Upper lobe of left lung (tissue), 6 donors: ENCODE results near the gene PDZK1IP1. TPM values are rescaled to one million over a fixed set of nuclear protein-coding genes. Genes with fewer than 3 reads are reported as not detected.

Source experiments
- ATAC-seq, 2 donors: fragments of 200-7000 bp; cut with Tn5 transposase; one replicate each; pipeline ENCODE4 v1.9.1; 2022; ENCODE audit warnings: mild to moderate bottlenecking in 2 of 2, moderate library complexity in 2 of 2; ENCODE audit not compliant: low FRiP score in 2 of 2
- DNase-seq, 2 donors: peaks; one replicate each; pipeline ENCODE4 v3.0.0-alpha.2; 2019 to 2020
- H3K27ac ChIP-seq, 4 donors: fragments of 200-600 bp; sonication (generic); one replicate each; pipeline ENCODE4 v1.5.1; 2016 to 2019
- H3K27me3 ChIP-seq, 4 donors: fragments of 200-600 bp; sonication (generic); one replicate each; pipeline ENCODE4 v1.5.1; 2017 to 2019
- H3K36me3 ChIP-seq, 4 donors: fragments of 200-600 bp; sonication (generic); one replicate each; pipeline ENCODE4 v1.5.1; 2016 to 2019
- H3K4me1 ChIP-seq, 4 donors: fragments of 200-600 bp; sonication (generic); one replicate each; pipeline ENCODE4 v1.5.1; 2018 to 2019
- H3K4me3 ChIP-seq, 4 donors: fragments of 200-600 bp; sonication (generic); one replicate each; pipeline ENCODE4 v1.5.1; 2017 to 2019; ENCODE audit warnings: mild to moderate bottlenecking in 2 of 4, moderate library complexity in 1 of 4
- H3K9me3 ChIP-seq, 4 donors: fragments of 200-600 bp; sonication (generic); one replicate each; pipeline ENCODE4 v1.5.1; 2018 to 2019
- CTCF ChIP-seq, 6 experiments: fragments of 450-650 bp in 4 of 6; fragments of 200-600 bp in 2 of 6; sonication (generic) in 2 of 6; IDR thresholded peaks; one replicate each; pipeline ENCODE4 v1.5.1; 2016 to 2019; ENCODE audit warnings: antibody characterized with exemption in 6 of 6
- EP300 ChIP-seq, 4 donors: sonication (generic); formaldehyde crosslinking; IDR thresholded peaks; one replicate each; pipeline ENCODE4 v1.5.1; 2017; ENCODE audit warnings: antibody characterized with exemption in 4 of 4, control low read depth in 2 of 4
- POLR2A ChIP-seq, 4 donors: fragments of 450-650 bp; IDR thresholded peaks; one replicate each; pipeline ENCODE4 v1.5.1; 2016 to 2017; ENCODE audit warnings: antibody characterized with exemption in 4 of 4, mild to moderate bottlenecking in 2 of 4
- POLR2AphosphoS5 ChIP-seq, 2 donors: sonication (generic); formaldehyde crosslinking; IDR thresholded peaks; one replicate each; pipeline ENCODE4 v1.5.1; 2017; ENCODE audit warnings: antibody characterized with exemption in 2 of 2
- WGBS, 2 donors: methylation state at CpG; one replicate each; pipeline ENCODE4 v1.1.5; 2017 to 2018; 5-methylcytosine and 5-hydroxymethylcytosine counted together
- total RNA-seq, 6 donors: library from RNA; depleted of rRNA in 4 of 6; stranded (reverse); fragments of >200 nt in 4 of 6; gene quantifications; one replicate each; pipeline versions ENCODE4 v1.1.0 to v1.2.1, GENCODE V29; 2016 to 2021
- donor health status: DM: no; HTN: no; CAD: no; lungs with moderate emphysema.
- donor health status: DM: no; HTN: yes; CAD: no; lungs with severe emphysema.

Gene PDZK1IP1, protein sequence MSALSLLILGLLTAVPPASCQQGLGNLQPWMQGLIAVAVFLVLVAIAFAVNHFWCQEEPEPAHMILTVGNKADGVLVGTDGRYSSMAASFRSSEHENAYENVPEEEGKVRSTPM
- 10 to 100 TPM; 17.8 to 57.6 (median 41.4) TPM for total RNA-seq

GRCh38 chr1:47189844-47190508, at the start of gene PDZK1IP1:
TSS of gene PDZK1IP1 (minus strand) at chr1:47190036. CDS start at chr1:47189932, 104 bp downstream.
- H3K4me3 ChIP-seq = peak within 1 kb of the TSS in 3 of 4 donors; percentile 6 to 43 (median 34)
- ATAC-seq (peak; percentile 85 to 89), DNase-seq (peak; percentile 81 to 94)
- 28 to 49% methylated on average over 14 to 16 of the region's 16 CpGs for WGBS, 2 donors
- H3K4me1 ChIP-seq = peaks cover 32 to 39% (median 35%) of the 10 kb centered on the region in 4 donors
- H3K36me3 ChIP-seq = no peaks in the 10 kb centered on the region
- peak within 1 kb of the TSS; percentile 82 to 86 (median 83) for H3K27ac ChIP-seq
- H3K27me3 ChIP-seq = no peaks in the 10 kb centered on the region
- TF ChIP-seq EP300 (IDR thresholded peaks at IDR 0.05) (peak in 1 of 4 donors; percentile 60), CTCF (IDR thresholded peaks at IDR 0.05) (no peak), POLR2AphosphoS5 (IDR thresholded peaks at IDR 0.05) (peak; percentile 44 to 64), POLR2A (IDR thresholded peaks at IDR 0.05) (peak in 2 of 4 donors; percentile 44 to 63)
- no peaks in the 10 kb centered on the region for H3K9me3 ChIP-seq

DNA sequence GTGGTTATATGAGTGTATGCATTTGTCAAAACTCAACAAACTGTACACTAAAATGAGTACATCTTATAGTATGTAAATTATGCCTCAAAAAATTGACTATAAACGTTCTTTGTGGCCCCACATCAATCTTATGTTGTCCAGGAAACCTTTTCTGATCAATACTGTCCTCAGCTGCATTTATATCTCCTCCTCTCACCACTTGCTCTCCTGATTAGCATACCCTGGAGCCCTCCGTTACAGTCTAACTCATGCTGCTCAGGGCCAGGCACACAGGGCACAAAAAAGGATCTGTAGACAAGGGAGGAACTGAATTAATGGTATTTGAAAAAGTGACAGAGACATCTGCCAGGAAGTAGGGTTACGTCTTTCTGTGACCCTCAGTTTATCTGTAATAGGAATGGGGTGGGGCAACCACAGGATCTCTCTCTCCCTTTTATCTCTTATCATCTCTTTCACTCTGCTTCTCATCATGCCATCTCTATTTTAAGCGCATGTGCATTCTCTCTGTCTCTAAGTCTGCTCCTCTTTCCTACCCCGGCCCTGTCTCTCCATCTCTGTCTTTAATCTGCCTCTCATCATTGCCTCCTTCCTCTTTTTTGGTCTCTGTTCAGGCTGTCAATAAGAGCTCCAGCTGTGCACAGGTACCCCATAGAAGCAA, 49.2 kb upstream of the PDZK1IP1 start:
- TF ChIP-seq EP300 (IDR thresholded peaks at IDR 0.05) (no peak), POLR2A (IDR thresholded peaks at IDR 0.05) (no peak), CTCF (IDR thresholded peaks at IDR 0.05) (no peak), POLR2AphosphoS5 (IDR thresholded peaks at IDR 0.05) (no peak)
- H3K4me1 ChIP-seq = peaks cover 17 to 32% (median 26%) of the 10 kb centered on the region in 4 donors
- no peak for DNase-seq
- peaks cover 0 to 5% (median 0%) of the 10 kb centered on the region in 4 donors for H3K27me3 ChIP-seq
- H3K9me3 ChIP-seq = no peaks in the 10 kb centered on the region
- no peaks in the 10 kb centered on the region for H3K36me3 ChIP-seq
- WGBS, 2 donors = 59 to 61% methylated on average over 5 of the region's 5 CpGs
- no peak overlapping the region for H3K27ac ChIP-seq
- H3K4me3 ChIP-seq = no peak overlapping the region
- no peak for ATAC-seq

DNA sequence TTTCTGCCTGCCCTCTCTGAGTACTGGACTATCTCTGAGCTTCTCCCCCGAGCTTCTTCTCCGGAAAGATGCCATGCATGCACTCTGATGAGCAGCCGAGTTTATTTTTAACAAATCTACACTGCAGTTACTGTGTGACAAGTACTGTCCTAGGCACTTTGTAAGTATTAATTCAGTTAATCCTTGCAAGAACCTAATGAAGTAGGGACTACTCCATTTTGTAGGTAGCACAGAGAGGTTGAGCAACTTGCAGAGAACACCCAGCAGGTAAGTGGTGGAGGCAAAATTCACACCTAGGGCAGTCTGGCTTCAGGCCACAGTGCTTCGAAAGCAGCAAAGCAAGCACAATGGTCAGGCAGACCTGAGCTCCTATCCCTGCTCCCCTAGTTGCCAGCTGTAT, 46.0 kb upstream of the PDZK1IP1 start:
- H3K36me3 ChIP-seq = no peaks in the 10 kb centered on the region
- no peak overlapping the region for H3K4me3 ChIP-seq
- peaks cover 29 to 51% (median 38%) of the 10 kb centered on the region in 4 donors for H3K4me1 ChIP-seq
- WGBS, 2 donors = 48 to 84% methylated on average over 4 of the region's 4 CpGs
- H3K27me3 ChIP-seq = peaks cover 0 to 23% (median 16%) of the 10 kb centered on the region in 4 donors
- peak overlapping the region; percentile 58 to 91 (median 82) for H3K27ac ChIP-seq
- no peak for ATAC-seq
- no peak for DNase-seq
- H3K9me3 ChIP-seq = no peaks in the 10 kb centered on the region
- TF ChIP-seq EP300 (IDR thresholded peaks at IDR 0.05) (no peak), POLR2A (IDR thresholded peaks at IDR 0.05) (no peak), POLR2AphosphoS5 (IDR thresholded peaks at IDR 0.05) (no peak), CTCF (IDR thresholded peaks at IDR 0.05) (no peak)

DNA sequence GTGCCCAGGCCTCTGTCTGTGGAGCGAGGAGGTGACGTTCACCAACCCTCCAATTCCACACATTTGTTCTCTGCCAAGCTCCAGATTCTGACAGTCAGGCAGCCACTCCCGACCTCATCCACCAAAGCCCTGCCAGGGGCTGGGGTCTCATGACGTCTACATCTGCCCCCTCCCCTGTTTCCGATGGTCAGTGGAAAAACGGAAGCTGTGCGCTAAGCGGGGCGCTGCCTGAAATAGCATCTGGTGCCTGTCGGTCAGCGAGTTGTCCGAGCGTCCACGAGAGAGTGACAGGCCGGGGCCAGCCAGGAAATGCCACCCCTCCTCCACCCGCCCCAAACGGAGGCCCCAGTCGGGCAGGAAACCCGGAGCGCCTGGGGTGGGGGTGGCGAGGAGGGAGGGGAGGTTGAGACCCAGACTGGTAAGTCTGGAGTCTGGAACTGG, 45.4 kb upstream of the PDZK1IP1 start:
- Histone ChIP-seq H3K36me3 (no peaks in the 10 kb centered on the region), H3K27ac (peak overlapping the region; percentile 58 to 91 (median 82)), H3K4me3 (peak overlapping the region in 2 of 4 donors; percentile 6 to 18), H3K27me3 (peaks cover 0 to 28% (median 19%) of the 10 kb centered on the region in 4 donors), H3K4me1 (peaks cover 32 to 51% (median 41%) of the 10 kb centered on the region in 4 donors), H3K9me3 (no peaks in the 10 kb centered on the region)
- peak in 1 of 2 donors; percentile 24 for ATAC-seq
- TF ChIP-seq CTCF (IDR thresholded peaks at IDR 0.05) = no peak
- TF ChIP-seq POLR2A (IDR thresholded peaks at IDR 0.05) = no peak
- peak; percentile 57 to 79 for TF ChIP-seq POLR2AphosphoS5 (IDR thresholded peaks at IDR 0.05)
- peak in 2 of 4 donors; percentile 60 to 73 for TF ChIP-seq EP300 (IDR thresholded peaks at IDR 0.05)
- 20 to 32% methylated on average over 7 to 21 of the region's 21 CpGs for WGBS, 2 donors
- DNase-seq = peak; percentile 38 to 74
